ENCODE measurements around the gene KLF12. TPM values are rescaled to one million over a fixed set of nuclear protein-coding genes. Genes with fewer than 3 reads are reported as not detected.

Gene KLF12
- total RNA-seq, 1 donor from 2014 or later: 10.1 TPM

DNA sequence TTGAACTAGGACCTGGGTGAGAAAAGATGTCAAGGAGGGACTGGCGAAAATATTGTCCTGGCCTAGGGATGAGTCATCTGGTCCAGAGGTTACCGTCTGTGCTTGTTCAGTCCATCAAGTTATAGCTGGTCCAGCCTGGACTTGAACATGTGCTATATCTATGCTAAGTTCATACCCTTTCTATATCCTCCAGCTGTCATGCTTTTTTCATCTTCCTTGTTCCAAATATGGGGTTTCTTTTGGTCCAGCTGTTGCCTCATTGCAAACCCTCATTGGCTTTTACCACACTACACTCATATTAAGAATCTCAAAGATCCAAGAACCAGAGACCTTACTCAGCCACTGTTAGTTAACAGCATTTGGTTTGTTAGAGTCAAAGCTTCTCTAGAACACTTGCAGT lies 19.1 kb upstream of the KLF12 start:
- Histone ChIP-seq H3K27ac (no peak overlapping the region), H3K9me3 (ENCODE audit: low read depth) (no peaks in the 10 kb centered on the region), H2AFZ (replicated peaks) (no peak overlapping the region), H3F3A (ENCODE audit: low read depth) (no peaks in the 10 kb centered on the region), H3K4me1 (peaks cover 8% of the 10 kb centered on the region), H3K27me3 (no peaks in the 10 kb centered on the region), H4K20me1 (ENCODE audit: low read depth) (no peaks in the 10 kb centered on the region), H3K36me3 (no peaks in the 10 kb centered on the region), H3K9ac (no peak overlapping the region), H3K4me3 (no peak overlapping the region), H3K4me2 (no peak overlapping the region), H3K79me2 (ENCODE audit: low read depth) (no peaks in the 10 kb centered on the region)
- H3K27ac Mint-ChIP-seq: no peak overlapping the region
- no peak for DNase-seq (ENCODE audit: low spot score)
- H3K36me3 Mint-ChIP-seq: no peaks in the 10 kb centered on the region
- no peak overlapping the region for H3K4me3 Mint-ChIP-seq
- TF ChIP-seq, protein P1, sequence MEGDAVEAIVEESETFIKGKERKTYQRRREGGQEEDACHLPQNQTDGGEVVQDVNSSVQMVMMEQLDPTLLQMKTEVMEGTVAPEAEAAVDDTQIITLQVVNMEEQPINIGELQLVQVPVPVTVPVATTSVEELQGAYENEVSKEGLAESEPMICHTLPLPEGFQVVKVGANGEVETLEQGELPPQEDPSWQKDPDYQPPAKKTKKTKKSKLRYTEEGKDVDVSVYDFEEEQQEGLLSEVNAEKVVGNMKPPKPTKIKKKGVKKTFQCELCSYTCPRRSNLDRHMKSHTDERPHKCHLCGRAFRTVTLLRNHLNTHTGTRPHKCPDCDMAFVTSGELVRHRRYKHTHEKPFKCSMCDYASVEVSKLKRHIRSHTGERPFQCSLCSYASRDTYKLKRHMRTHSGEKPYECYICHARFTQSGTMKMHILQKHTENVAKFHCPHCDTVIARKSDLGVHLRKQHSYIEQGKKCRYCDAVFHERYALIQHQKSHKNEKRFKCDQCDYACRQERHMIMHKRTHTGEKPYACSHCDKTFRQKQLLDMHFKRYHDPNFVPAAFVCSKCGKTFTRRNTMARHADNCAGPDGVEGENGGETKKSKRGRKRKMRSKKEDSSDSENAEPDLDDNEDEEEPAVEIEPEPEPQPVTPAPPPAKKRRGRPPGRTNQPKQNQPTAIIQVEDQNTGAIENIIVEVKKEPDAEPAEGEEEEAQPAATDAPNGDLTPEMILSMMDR (IDR thresholded peaks at IDR 0.05): no peak
- no peak for TF ChIP-seq EZH2 (IDR thresholded peaks at IDR 0.05)
- TF ChIP-seq EZH2phosphoT487 (IDR thresholded peaks at IDR 0.05): no peak
- H3K27me3 Mint-ChIP-seq (ENCODE audit: insufficient read depth, low read depth): no peaks in the 10 kb centered on the region
- H3K4me1 Mint-ChIP-seq: peaks cover 6% of the 10 kb centered on the region
- no peaks in the 10 kb centered on the region for H3K9me3 Mint-ChIP-seq

GRCh38 chr13:74151859-74152258 lies 17.7 kb upstream of the KLF12 start:
- H3K27ac ChIP-seq: no peak overlapping the region
- Mint-ChIP-seq H3K27ac (no peak overlapping the region), H3K36me3 (no peaks in the 10 kb centered on the region), H3K27me3 (ENCODE audit: insufficient read depth, low read depth) (no peaks in the 10 kb centered on the region), H3K4me3 (no peak overlapping the region), H3K9me3 (no peaks in the 10 kb centered on the region), H3K4me1 (no peaks in the 10 kb centered on the region)
- DNase-seq (ENCODE audit: low spot score): no peak
- no peaks in the 10 kb centered on the region for H3K4me1 ChIP-seq
- H3F3A ChIP-seq (ENCODE audit: low read depth): no peaks in the 10 kb centered on the region
- H3K4me3 ChIP-seq: no peak overlapping the region
- no peak overlapping the region for H2AFZ ChIP-seq (replicated peaks)
- no peaks in the 10 kb centered on the region for H3K9me3 ChIP-seq (ENCODE audit: low read depth)
- H3K79me2 ChIP-seq (ENCODE audit: low read depth): no peaks in the 10 kb centered on the region
- no peaks in the 10 kb centered on the region for H4K20me1 ChIP-seq (ENCODE audit: low read depth)
- H3K27me3 ChIP-seq: no peaks in the 10 kb centered on the region
- H3K9ac ChIP-seq: no peak overlapping the region
- H3K36me3 ChIP-seq: no peaks in the 10 kb centered on the region
- TF ChIP-seq, protein P1 (IDR thresholded peaks at IDR 0.05): no peak
- no peak for TF ChIP-seq EZH2 (IDR thresholded peaks at IDR 0.05)
- TF ChIP-seq EZH2phosphoT487 (IDR thresholded peaks at IDR 0.05): no peak
- no peak overlapping the region for H3K4me2 ChIP-seq

GRCh38 chr13:74148352-74148751 lies 14.1 kb upstream of the KLF12 start:
- H3K4me3 ChIP-seq: no peak overlapping the region
- DNase-seq (ENCODE audit: low spot score): no peak
- no peak overlapping the region for H3K9ac ChIP-seq
- no peak overlapping the region for H3K4me2 ChIP-seq
- no peaks in the 10 kb centered on the region for H3K4me1 ChIP-seq
- no peak overlapping the region for H2AFZ ChIP-seq (replicated peaks)
- H3K36me3 Mint-ChIP-seq: no peaks in the 10 kb centered on the region
- TF ChIP-seq EZH2phosphoT487 (IDR thresholded peaks at IDR 0.05) (no peak), EZH2 (IDR thresholded peaks at IDR 0.05) (no peak)
- TF ChIP-seq, protein P1 (IDR thresholded peaks at IDR 0.05): no peak
- H4K20me1 ChIP-seq (ENCODE audit: low read depth): no peaks in the 10 kb centered on the region
- no peaks in the 10 kb centered on the region for H3K9me3 ChIP-seq (ENCODE audit: low read depth)
- H3K36me3 ChIP-seq: no peaks in the 10 kb centered on the region
- no peak overlapping the region for H3K4me3 Mint-ChIP-seq
- peak overlapping the region; percentile 26 for H3K27ac Mint-ChIP-seq
- no peak overlapping the region for H3K27ac ChIP-seq
- H3K27me3 ChIP-seq: no peaks in the 10 kb centered on the region
- H3K4me1 Mint-ChIP-seq: no peaks in the 10 kb centered on the region
- H3K9me3 Mint-ChIP-seq: no peaks in the 10 kb centered on the region
- H3F3A ChIP-seq (ENCODE audit: low read depth): no peaks in the 10 kb centered on the region
- no peaks in the 10 kb centered on the region for H3K27me3 Mint-ChIP-seq (ENCODE audit: insufficient read depth, low read depth)
- no peaks in the 10 kb centered on the region for H3K79me2 ChIP-seq (ENCODE audit: low read depth)
